Uterus (tissue), 2 donors: ENCODE measurements around the gene CXorf58.

ENCODE experiments used
- CTCF ChIP-seq, 4 experiments: fragments of 200-600 bp in 2 of 4; fragments of 450-650 bp in 2 of 4; sonication (generic) in 2 of 4; IDR thresholded peaks; one replicate each; pipeline ENCODE4 v1.5.1; 2016 to 2019; ENCODE audit warnings: antibody characterized with exemption in 4 of 4, mild to moderate bottlenecking in 2 of 4, moderate library complexity in 1 of 4
- POLR2A ChIP-seq, 2 donors: fragments of 450-650 bp; IDR thresholded peaks; one replicate each; pipeline ENCODE4 v1.6.1; 2016; ENCODE audit warnings: antibody characterized with exemption in 2 of 2, mild to moderate bottlenecking in 1 of 2, moderate library complexity in 1 of 2

- no peak for TF ChIP-seq CTCF (IDR thresholded peaks at IDR 0.05)
- TF ChIP-seq POLR2A (IDR thresholded peaks at IDR 0.05): no peak
Measured at GRCh38 chrX:23907111-23907497, 702 bp upstream of the CXorf58 start.
